ENCODE measurements around the gene GPR160. TPM values are rescaled to one million over a fixed set of nuclear protein-coding genes. Genes with fewer than 3 reads are reported as not detected.

Gene GPR160
- polyA plus RNA-seq, 3 donors = 10.0 to 19.7 (median 11.5) TPM

DNA sequence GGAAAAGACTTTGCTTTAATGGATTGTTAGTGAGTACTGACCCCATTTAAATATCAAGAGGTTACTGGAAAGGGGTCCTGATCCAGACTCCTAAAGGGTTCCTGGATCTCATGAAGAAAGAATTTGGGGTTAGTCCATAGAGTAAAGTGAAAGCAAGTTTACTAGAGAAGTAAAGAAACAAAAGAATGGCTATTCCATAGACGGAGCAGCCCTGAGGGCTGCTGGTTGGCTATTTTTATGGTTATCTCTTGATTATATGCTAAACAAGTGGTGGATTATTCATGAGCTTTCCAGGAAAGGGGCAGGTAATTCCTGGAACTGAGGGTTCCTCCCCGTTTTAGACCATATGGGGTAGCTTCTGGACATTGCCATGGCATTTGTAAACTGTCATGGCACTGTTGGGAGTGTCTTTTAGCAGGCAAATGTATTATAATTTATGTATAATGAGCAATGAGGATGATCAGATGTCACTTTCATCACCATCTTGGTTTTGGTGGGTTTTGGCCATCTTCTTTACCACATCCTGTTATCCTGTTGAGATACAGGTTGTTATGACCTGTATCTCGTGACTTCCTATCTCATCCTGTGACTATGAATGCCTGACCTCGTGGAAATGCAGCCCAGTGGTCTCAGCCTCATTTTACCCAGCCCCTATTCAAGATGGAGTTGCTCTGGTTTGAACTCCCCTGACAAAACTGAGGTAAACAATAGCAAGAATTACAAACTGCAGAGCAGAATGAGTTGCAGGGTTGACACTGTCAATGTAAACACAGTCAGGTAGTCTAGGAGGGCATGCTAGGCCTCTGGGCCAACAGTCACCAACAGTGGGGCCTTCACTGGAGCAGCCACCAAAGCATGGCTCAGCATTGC lies 10.3 kb upstream of the GPR160 start:
- Histone ChIP-seq H3K36me3 (replicated peaks in 1 of 2; ENCODE audit: control insufficient read depth in 1 of 2, insufficient read depth in 2 of 2, low read length in 2 of 2) (no peaks in the 10 kb centered on the region), H3K4me2 (replicated peaks; ENCODE audit: extremely low read depth, low read length, poor library complexity, severe bottlenecking) (no peak overlapping the region), H4K20me1 (ENCODE audit: insufficient read depth, low read length) (no peaks in the 10 kb centered on the region), H2AFZ (ENCODE audit: insufficient read depth, low read depth, low read length, poor library complexity, severe bottlenecking) (no peak overlapping the region), H3K27ac (ENCODE audit: low read depth in 1 of 2, low read length in 2 of 2) (no peak overlapping the region), H3K4me3 (replicated peaks in 1 of 3; ENCODE audit: low read depth in 2 of 3, low read length in 3 of 3) (no peak overlapping the region), H3K9ac (ENCODE audit: insufficient read depth, low read length, poor library complexity, severe bottlenecking) (no peak overlapping the region), H3K27me3 (ENCODE audit: control insufficient read depth in 2 of 2, insufficient read depth in 2 of 2, low read length in 2 of 2) (no peaks in the 10 kb centered on the region), H3K4me1 (ENCODE audit: control insufficient read depth in 1 of 2, insufficient read depth in 2 of 2, low read length in 2 of 2) (peaks cover 25 to 31% of the 10 kb centered on the region in 2 donors), H3K9me3 (replicated peaks in 1 of 2; ENCODE audit: control insufficient read depth in 1 of 2, insufficient read depth in 1 of 2, low read length in 2 of 2) (no peaks in the 10 kb centered on the region), H3K79me2 (ENCODE audit: insufficient read depth, low read length) (no peaks in the 10 kb centered on the region)
- TF ChIP-seq, protein P1, sequence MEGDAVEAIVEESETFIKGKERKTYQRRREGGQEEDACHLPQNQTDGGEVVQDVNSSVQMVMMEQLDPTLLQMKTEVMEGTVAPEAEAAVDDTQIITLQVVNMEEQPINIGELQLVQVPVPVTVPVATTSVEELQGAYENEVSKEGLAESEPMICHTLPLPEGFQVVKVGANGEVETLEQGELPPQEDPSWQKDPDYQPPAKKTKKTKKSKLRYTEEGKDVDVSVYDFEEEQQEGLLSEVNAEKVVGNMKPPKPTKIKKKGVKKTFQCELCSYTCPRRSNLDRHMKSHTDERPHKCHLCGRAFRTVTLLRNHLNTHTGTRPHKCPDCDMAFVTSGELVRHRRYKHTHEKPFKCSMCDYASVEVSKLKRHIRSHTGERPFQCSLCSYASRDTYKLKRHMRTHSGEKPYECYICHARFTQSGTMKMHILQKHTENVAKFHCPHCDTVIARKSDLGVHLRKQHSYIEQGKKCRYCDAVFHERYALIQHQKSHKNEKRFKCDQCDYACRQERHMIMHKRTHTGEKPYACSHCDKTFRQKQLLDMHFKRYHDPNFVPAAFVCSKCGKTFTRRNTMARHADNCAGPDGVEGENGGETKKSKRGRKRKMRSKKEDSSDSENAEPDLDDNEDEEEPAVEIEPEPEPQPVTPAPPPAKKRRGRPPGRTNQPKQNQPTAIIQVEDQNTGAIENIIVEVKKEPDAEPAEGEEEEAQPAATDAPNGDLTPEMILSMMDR (IDR thresholded peaks at IDR 0.05) = no peak
- 93% methylated on average over 2 of the region's 4 CpGs for WGBS (ENCODE audit: insufficient coverage)
- Mint-ChIP-seq H3K27me3 (ENCODE audit: low read depth in 3 of 3) (peaks cover 0 to 6% (median 4%) of the 10 kb centered on the region in 3 donors), H3K9me3 (peaks cover 0 to 2% (median 0%) of the 10 kb centered on the region in 7 donors), H3K27ac (no peak overlapping the region), H3K4me3 (no peak overlapping the region), H3K36me3 (no peaks in the 10 kb centered on the region), H3K4me1 (peaks cover 28% of the 10 kb centered on the region)
- intact Hi-C loops (cut with micrococcal nuclease) = no loop called here
- DNase-seq = no peak

DNA sequence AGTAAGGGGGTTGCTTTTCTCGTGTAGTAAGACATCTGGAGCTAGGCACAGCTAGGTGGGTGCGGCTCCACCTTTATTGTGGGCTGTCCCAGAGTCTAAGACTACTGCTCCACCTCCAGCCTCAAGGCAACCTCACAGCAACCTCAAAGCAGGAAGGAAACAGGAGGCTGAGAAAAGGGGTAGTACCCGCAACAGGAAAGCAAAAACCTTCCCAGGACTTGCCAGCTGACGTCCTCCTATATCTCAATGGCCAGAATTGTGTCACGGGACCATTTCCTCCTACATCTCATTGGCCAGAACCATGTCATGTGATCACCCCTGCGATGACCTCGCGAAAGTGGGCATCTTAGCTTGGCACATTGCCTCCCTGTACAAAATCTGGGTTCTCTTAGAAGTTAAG lies 4.3 kb upstream of the GPR160 start:
- intact Hi-C loops (cut with micrococcal nuclease) = loop anchor here in 1 of 2 donors (10.0 kb wide), 2 partner anchors 49 to 99 kb away; no protein-coding TSS in a partner anchor
- Histone ChIP-seq H3K27me3 (ENCODE audit: control insufficient read depth in 2 of 2, insufficient read depth in 2 of 2, low read length in 2 of 2) (no peaks in the 10 kb centered on the region), H2AFZ (ENCODE audit: insufficient read depth, low read depth, low read length, poor library complexity, severe bottlenecking) (peak overlapping the region; percentile 8), H3K4me1 (ENCODE audit: control insufficient read depth in 1 of 2, insufficient read depth in 2 of 2, low read length in 2 of 2) (peaks cover 17 to 27% of the 10 kb centered on the region in 2 donors), H3K79me2 (ENCODE audit: insufficient read depth, low read length) (peaks cover 10% of the 10 kb centered on the region), H4K20me1 (ENCODE audit: insufficient read depth, low read length) (no peaks in the 10 kb centered on the region), H3K9me3 (replicated peaks in 1 of 2; ENCODE audit: control insufficient read depth in 1 of 2, insufficient read depth in 1 of 2, low read length in 2 of 2) (peaks cover 0 to 6% of the 10 kb centered on the region in 2 donors), H3K36me3 (replicated peaks in 1 of 2; ENCODE audit: control insufficient read depth in 1 of 2, insufficient read depth in 2 of 2, low read length in 2 of 2) (no peaks in the 10 kb centered on the region), H3K4me2 (replicated peaks; ENCODE audit: extremely low read depth, low read length, poor library complexity, severe bottlenecking) (no peak overlapping the region), H3K27ac (ENCODE audit: low read depth in 1 of 2, low read length in 2 of 2) (peak overlapping the region; percentile 10 to 13), H3K4me3 (replicated peaks in 1 of 3; ENCODE audit: low read depth in 2 of 3, low read length in 3 of 3) (peak overlapping the region in 1 of 3 experiments; percentile 6), H3K9ac (ENCODE audit: insufficient read depth, low read length, poor library complexity, severe bottlenecking) (no peak overlapping the region)
- TF ChIP-seq, protein P1 (IDR thresholded peaks at IDR 0.05) = no peak
- Mint-ChIP-seq H3K4me1 (peaks cover 12% of the 10 kb centered on the region), H3K9me3 (peaks cover 2 to 7% (median 5%) of the 10 kb centered on the region in 7 donors), H3K27ac (peak overlapping the region in 6 of 7 donors; percentile 25 to 82 (median 62)), H3K4me3 (peak overlapping the region in 1 of 2 donors; percentile 63), H3K36me3 (peaks cover 3% of the 10 kb centered on the region in 2 donors), H3K27me3 (ENCODE audit: low read depth in 3 of 3) (peaks cover 0 to 6% (median 2%) of the 10 kb centered on the region in 3 donors)
- DNase-seq = peak; percentile 55 to 83 (median 74)
- 43% methylated on average over 3 of the region's 8 CpGs for WGBS (ENCODE audit: insufficient coverage)

All from CD14-positive monocyte (primary cell).